NCI-H2081 (cell line): ENCODE measurements around the gene CSE1L.
A peak's percentile ranks its signal among the peaks of the same experiment; 100 is the strongest.
"Not testable (repeated sequence)": the region's sequence is repeated elsewhere in the genome, so short reads cannot be mapped to it uniquely, and the experiment has no call there.

Source experiments
- DNase-seq, 2 experiments: peaks; one replicate each; lab custom pipeline; 2025; lab: John Stamatoyannopoulos, UW

Gene CSE1L, protein sequence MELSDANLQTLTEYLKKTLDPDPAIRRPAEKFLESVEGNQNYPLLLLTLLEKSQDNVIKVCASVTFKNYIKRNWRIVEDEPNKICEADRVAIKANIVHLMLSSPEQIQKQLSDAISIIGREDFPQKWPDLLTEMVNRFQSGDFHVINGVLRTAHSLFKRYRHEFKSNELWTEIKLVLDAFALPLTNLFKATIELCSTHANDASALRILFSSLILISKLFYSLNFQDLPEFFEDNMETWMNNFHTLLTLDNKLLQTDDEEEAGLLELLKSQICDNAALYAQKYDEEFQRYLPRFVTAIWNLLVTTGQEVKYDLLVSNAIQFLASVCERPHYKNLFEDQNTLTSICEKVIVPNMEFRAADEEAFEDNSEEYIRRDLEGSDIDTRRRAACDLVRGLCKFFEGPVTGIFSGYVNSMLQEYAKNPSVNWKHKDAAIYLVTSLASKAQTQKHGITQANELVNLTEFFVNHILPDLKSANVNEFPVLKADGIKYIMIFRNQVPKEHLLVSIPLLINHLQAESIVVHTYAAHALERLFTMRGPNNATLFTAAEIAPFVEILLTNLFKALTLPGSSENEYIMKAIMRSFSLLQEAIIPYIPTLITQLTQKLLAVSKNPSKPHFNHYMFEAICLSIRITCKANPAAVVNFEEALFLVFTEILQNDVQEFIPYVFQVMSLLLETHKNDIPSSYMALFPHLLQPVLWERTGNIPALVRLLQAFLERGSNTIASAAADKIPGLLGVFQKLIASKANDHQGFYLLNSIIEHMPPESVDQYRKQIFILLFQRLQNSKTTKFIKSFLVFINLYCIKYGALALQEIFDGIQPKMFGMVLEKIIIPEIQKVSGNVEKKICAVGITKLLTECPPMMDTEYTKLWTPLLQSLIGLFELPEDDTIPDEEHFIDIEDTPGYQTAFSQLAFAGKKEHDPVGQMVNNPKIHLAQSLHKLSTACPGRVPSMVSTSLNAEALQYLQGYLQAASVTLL

DNA sequence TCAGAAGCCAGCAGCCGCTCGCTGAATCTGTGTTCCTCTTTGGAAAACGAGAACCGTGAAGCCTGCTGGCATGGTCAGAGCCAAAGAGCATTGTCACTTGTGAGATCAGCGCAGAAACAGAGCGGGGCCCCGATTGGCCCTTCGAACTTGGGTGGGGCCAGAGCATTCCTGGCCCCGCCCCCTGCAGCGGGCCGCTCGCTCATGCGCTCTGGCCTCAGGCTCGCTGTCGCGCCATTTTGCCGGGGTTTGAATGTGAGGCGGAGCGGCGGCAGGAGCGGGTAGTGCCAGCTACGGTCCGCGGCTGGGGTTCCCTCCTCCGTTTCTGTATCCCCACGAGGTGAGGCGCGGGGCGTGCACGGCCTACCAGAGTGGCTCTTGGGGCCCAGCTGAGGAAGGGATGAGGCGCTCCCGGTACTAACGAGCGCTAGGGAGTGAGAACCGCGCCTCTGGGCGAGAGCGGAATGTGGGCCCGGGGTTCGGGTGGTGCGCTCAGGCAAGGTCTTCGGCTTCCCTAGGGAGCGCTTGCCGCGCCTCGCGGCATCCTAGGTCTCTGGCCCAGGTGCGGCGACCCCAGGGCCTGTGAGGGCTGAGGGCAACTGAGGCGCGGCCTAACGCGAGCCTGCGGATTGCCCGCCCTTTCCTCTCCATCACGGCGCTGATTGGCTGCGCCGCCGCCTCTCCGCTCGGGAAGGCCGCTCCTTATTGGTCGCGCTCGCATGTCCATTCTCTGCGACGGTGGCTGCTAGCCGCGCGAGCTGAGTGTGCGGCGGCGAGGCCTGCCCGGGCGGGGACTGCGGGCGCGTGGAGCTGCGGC is at the start of gene CSE1L:
TSS of gene CSE1L (plus strand) at position 226 of the 814 bp plus-strand sequence. CDS start 12,152 bp downstream, outside the sequence.
- peak; percentile 96 for DNase-seq

DNA sequence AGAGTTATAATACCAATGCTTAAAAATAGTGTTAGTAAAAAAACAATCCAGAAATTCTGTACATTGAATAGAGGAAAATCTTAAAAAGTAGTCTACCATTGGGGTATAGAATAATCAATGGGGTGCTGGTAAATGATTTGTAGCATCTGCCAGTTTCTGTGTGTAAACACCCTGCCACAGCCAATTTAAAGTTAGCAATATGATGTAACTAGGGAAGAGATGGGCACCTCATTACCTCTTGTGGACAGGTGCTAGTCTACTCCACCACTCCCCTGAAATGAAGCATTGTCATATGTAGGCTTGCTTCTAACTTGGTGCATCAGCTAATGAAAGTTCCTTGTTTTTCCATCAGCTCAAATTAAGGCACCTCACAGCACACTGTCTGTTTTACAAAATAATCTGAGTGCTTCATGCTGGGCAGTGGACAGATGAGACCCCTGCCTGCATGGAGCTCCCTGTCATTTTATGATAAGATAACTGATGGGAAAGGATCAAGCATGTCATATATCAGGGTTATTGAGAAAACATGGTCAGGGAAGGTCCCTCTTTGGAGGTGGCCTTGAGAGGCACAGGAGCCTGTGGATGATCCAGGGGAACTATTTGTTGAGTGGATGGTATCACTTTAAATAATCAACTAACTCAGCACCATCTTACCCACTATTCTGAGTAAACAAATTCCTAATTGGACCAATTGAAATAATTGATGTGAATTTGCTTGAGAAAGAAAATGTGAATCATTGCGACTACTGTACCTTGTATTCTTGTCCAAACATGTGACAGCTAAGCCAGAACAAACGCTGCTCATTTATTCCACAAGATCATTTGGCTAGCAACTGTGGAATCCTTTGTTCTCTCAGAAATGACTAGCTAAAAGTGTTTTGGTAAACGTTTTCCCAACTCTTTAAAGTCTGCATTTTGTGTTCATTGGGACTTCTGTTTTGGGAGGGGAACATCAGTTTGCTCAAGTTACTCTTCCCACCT is 45.9 kb upstream of the CSE1L start:
- DNase-seq, result peak in 1 of 2 experiments; percentile 23

DNA sequence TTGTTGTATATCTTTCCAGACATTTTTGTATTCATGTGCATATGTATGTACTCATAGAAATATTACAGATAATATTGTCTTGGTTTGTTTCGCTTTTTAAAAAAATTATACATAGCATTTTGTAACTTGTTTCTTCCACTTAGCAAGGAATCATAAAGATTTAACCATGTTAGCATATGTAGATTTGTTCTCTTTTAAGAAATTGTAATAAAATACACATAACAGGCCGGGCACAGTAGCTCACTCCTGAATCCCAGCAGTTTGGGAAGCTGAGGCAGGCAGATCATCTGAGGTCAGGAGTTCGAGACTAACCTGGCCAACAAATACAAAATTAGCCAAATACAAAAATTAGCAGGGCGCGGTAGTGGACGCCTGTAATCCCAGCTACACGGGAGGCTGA is 44.4 kb upstream of the CSE1L start:
- DNase-seq, result no peak

DNA sequence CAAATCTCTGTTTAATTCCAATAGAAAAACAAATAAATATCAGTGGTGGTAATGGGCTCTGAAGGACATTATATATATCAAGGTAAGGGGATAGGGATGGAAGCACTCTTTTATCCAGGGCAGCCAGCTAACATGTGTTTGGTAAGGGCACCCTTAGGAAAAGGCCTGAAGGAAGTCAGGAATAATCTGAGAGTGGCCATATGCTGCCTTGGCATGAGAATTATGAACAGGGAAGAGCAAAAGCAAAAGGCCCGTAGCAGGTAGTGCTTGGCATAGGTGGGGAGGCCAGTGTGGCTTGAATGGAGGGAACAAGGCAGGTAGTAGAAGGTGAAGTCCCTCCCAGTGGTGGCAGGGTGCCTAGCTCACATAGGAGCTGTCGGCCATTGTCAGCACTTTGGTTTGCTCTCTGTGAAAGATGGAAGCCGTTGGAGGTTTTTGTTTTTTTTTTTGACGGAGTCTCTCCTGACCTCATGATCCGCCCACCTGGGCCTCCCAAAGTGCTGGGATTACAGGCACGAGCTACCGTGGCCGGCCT is 39.6 kb upstream of the CSE1L start:
- no peak for DNase-seq

DNA sequence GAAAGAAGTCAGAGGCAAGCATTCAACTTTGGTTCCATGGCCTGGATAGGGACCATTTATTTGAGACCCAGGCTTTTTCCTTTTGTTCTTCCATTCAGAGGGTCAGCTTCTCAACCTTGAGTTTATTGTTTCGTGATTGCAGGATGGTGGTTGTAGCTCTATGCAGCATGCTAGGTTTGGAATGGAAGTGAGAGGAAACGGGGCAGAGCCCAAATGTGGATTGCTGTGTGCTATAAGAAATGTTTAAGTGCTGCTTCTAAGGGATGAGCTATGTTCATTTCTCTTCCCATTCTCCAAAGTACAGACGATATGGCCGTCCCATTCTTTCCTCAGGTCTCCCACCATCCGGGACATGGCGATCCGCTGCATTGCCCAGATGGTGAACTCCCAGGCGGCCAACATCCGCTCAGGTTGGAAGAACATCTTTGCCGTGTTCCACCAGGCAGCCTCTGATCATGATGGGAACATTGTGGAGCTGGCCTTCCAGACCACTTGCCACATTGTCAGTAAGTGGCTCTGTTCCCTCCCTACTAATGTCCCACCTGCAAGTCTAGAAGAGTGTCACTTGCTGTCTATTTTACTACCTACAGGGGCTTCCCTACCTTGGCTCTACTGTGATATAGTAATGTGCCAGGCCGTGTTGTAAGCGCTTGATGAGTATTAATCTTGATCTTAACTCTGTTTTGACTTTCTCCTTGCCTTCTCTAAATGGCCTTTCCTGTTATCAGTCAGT is 36.0 kb upstream of the CSE1L start:
- DNase-seq, result no peak

DNA sequence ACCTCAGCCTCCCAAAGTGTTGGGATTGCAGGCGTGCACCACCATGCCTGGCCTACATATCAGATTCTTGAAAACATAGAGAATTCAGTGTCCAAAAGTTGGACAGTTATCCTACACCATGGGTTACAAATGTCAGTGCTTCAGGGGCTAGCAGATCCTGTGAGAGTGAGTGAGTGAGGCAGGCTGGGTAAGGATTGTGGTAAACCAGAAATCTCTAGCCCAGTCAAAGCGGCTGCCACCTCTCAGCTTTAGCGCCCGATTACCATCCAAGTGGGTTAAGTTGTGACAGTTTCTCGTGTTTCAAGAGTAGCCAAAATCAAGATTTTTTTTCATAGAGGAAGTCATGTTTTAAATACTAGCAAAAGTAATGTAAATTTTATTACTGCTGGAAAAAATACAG is 21.9 kb upstream of the CSE1L start:
- DNase-seq, result no peak

DNA sequence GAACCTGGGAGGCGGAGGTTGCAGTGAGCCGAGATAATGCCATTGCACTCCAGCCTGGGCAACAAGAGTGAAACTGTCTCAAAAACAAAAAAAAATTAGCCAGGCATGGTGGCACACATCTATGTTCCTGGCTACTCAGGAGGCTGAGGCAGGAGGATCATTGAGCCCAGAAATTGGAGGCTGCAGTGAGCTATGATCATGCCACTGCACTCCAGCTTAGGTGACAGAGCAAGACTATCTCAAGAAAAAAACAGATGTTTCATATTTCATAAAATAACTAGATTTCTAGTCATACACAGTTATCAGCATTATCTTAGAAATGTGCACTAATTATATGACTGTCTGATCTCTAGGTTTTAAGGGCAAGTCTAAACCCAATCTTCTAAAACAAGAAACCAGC is 17.9 kb upstream of the CSE1L start:
- DNase-seq, result not testable (repeated sequence)

DNA sequence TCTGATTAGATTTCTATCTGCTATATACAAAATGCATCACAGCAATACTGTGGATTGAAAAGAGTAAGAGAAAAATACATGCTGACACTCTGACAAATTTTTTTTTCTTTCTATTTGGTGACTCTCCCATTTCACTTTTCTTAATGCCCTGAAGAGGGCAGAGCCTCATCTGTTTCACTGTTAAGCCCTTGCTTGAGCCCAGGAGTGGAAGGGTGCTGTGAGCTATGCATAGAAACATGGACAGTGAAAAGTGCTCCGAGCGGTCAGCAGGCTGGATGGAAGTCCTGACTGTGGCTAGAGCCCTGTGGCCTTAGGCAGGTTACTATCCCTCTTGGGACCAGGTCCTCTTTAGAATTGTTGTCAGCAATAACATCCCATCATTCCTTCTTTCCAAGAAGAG is 17.4 kb upstream of the CSE1L start:
- DNase-seq, result peak in 1 of 2 experiments; percentile 10

DNA sequence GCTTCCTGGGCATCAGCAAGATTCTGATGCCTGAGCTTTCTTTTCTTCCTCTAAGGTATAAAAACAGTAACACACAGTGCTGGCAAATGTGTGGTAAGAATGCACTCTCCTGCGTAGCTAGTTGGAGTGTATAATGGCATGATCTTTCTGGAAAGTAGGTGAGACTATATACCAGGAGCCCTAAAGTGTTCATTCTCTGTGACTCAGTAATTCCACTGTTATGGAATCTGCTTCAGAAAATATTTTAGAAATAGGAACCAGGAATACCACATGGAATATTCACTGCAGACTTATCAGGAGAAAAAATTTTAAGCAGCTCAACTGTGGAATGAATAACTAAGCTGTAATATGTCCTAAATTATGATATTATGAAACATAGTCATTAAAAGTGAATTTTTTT is 16.9 kb upstream of the CSE1L start:
- no peak for DNase-seq

DNA sequence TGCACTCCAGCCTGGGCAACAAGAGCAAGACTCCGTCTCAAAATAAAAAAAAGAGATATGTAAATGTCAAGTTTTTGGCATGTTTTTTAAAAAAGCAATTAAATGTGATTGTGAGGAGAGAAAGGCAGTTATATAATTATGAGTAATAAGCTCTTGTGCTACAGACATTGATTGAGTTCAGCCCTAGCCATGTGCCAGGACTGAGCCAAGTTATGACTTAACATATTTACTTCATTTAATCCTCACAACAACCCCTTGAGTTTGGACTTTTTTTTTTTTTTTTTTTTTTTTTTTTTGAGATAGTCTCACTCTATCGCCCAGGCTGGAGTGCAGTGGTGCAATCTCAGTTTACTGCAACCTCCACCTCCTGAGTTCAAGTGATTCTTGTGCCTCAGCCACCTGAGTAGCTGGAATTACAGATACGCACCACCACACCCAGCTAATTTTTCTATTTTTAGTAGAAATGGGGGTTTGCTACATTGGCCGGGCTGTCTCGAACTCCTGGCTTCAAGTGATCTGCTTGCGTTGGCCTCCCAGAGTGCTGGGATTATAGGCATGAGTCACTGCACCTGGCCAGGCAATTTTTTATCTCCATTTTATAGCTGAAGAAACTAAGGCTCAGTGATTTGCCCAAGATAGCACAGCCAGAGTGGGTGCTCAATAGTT is 15.0 kb upstream of the CSE1L start:
- no peak for DNase-seq

DNA sequence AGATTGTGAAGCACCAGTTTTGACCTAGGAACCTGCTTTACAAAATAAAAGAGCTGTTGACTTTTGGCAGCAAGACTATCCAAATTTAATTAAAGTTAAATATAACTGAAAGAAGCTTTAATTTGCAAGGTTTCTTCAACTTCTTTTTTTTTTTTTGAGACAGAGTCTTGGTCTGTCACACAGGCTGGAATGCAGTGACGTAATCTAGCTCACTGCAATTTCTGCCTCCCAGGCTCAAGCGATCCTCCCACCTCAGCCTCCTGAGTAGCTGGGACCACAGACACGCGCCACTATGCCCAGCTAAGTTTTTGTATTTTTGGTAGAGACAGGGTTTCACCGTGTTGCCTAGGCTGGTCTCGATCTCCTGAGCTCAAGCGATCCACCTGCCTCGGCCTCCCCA is 13.7 kb upstream of the CSE1L start:
- no peak for DNase-seq

DNA sequence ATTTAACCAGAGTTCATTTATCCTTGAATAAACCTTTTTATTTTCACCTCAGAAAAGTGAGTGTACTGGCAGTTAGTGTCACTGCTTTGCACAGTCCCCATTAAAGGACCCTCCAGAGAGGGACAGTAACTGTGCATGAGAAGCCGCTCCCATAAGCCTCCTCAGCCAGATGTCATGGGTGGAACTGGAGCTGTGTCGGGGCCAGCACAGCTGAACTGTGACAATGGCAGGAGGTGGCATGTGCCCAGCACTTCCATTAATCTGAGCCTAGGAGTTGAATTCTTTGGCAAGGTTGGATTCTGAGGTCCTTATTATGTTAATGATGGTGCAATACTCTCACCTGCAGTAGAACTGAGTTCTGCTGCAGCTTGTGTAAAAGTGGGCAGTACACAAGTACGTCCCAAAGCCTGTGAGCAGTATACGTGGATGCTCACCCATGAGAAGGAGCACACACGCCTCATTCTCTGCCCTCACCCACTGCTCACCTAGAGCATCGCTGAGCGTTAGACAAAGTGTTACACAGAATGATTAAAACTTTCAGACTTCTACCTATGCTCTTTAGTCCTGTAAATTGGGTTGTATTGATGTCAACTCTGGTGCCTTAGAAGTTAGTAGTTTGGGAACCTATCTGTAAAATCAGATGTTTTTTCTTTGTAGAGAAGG is 11.9 kb upstream of the CSE1L start:
- DNase-seq, result no peak

DNA sequence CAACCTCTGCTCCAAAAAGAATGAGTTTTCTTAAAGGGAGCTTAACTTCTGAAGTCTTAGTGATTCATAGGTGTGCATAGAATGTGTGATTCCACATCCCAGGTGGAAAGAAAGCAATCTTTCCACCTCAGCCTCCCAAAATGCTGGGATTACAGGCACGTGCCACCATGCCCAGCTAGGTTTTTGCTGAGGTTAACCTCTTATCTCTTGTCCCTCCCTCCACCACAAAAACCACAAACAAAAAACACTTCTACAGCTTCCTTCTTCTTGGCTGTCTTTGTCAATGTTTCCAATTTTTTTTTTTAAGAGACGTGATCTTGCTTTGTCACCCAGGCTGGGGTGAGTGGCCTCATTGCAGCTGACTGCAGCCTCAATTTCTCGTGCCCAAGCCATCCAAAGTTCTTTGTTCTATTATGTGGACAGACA is 8.1 kb upstream of the CSE1L start:
- no peak for DNase-seq

DNA sequence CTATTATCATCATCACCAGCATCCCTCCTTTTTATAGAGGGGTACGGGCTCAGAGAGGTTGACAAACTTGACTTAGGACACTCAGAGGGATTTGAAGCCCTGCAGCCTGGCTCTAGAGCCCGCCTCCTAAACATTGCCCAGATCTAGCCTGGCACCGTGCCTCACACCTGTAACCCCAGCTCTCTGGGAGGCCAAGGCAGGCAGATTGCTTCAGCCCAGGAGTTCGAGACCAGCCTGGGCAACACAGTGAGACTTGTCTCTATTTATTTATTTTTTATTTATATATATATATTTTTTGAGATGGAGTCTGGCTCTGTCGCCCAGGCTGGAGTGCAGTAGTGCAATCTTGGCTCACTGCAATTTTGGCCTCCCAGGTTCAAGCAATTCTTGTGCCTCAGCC is 6.3 kb upstream of the CSE1L start:
- no peak for DNase-seq

DNA sequence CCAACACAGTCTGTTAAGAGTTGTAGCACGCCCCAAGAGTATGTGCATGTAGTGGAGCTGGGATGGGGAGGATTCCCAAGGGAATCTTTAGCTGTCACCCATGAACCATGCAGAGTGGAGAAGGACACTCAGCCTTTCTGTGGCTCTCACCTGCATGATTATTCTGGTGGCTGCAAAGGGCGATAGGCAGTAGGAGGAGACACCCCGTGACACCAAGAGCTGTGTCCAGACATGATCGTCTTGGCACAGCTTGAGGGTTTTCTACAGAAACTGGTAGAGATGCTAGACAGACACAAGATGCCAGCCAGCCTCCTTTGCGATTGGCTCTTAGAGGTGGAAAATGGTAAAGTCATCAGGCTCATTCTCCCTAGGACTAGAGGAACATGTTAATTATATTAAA is 3.1 kb upstream of the CSE1L start:
- DNase-seq, result no peak

DNA sequence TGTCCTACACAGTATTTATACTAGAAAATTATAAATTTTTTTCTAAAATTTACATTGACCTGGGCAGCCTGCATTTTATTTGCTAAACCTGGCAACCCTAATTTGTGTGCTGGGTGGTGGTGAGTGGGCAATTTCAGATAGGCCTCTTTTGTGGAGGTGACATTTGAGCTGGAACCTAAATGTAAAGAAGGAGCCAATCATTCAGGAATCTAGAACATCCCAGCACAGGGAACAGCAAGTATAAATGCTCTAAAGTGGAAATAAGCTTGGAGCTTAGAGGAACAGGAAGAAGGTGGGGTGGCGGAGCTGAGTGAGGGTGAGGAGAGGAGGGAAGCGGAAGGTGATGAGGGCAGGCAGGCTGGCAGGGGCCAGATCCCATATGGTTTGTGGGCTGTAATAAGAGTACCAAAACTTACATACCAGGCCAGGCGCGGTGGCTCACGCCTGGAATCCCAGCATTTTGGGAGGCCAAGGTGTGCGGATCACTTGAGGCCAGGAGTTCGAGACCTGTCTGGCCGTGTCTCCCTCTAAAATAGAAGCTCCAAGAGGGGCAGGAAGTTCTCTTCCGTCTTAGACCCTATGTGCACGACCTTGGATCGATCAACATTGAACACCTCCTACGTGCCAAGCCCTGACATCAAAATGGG is 549 bp upstream of the CSE1L start:
- DNase-seq, result peak in 1 of 2 experiments; percentile 30

DNA sequence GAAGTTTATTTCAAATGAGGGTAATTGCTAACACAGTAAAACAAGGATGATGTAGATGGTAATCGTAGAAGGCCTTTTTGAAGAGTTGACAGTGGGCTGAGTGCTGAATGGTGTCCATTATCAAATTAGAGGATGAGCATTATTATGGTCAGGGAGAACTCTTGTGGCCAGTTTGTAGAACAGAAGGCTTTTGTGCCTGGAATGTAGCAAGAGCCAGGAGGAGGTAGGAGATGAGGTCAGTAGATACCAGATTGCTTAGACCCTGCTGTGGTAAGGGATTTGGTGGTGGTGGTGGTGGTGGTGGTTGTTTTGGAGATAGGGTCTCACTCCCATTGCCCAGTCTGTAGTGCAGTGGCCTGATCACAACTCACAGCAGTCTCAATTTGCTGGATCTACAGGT is 6.2 kb downstream of the CSE1L start:
- DNase-seq, result no peak

DNA sequence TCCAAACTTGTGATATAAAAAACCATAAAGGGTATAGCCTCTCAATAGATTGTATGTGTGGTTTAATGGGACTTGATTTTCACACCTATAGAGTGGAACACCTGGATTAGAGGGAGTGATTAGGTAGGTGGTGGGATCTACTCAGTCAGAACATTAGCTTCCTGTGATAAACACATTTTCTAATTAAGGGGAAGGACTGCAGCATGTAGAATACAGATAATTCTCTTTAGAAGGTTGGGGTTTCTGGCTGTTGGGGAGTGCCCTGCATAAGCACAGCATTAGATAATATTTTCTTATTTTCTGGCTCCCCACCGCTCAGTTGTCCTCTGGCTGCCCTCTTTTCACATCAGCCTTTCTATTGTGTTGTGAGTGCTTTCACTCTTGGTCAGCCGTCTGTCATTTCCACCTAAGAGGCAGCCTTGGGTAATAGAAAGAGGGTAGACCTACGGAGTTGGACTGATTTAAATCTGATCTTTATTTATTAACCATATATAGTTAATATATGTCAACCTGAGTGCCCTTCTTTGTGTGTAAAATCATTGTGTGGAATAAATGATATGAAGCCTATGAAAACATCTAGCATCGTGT is 8.0 kb downstream of the CSE1L start:
- DNase-seq, result no peak
